Skeletal muscle tissue (tissue), 4 donors: ENCODE measurements around the gene HSF5. TPM values are rescaled to one million over a fixed set of nuclear protein-coding genes. Genes with fewer than 3 reads are reported as not detected.

Source experiments
- H3K27ac ChIP-seq: one replicate; pipeline ENCODE4 v1.7.0; 2013; ENCODE audit warnings: mild to moderate bottlenecking, low read depth, low read length, inconsistent platforms
- H3K27me3 ChIP-seq, 3 donors: one replicate each; pipeline ENCODE4 v1.7.0; 2013; ENCODE audit warnings: low read length in 3 of 3; ENCODE audit not compliant: control insufficient read depth in 3 of 3, insufficient read depth in 3 of 3
- H3K36me3 ChIP-seq, 3 donors: one replicate each; pipeline ENCODE4 v1.7.0; 2013; ENCODE audit warnings: low read length in 3 of 3; ENCODE audit not compliant: control insufficient read depth in 3 of 3, insufficient read depth in 3 of 3
- H3K4me1 ChIP-seq, 3 donors: one replicate each; pipeline ENCODE4 v1.7.0; 2013; ENCODE audit warnings: low read length in 3 of 3, mild to moderate bottlenecking in 3 of 3; ENCODE audit not compliant: control insufficient read depth in 3 of 3, insufficient read depth in 3 of 3
- H3K4me3 ChIP-seq, 3 donors: one replicate each; pipeline ENCODE4 v1.7.0; 2013; ENCODE audit warnings: low read length in 3 of 3
- H3K9ac ChIP-seq, 3 donors: one replicate each; pipeline ENCODE4 v1.7.0; 2013; ENCODE audit warnings: low read length in 3 of 3, mild to moderate bottlenecking in 3 of 3, moderate library complexity in 2 of 3, low read depth in 1 of 3
- H3K9me3 ChIP-seq, 3 donors: one replicate each; pipeline ENCODE4 v1.7.0; 2013; ENCODE audit warnings: low read length in 3 of 3; ENCODE audit not compliant: control insufficient read depth in 3 of 3
- total RNA-seq: library from RNA; depleted of rRNA; stranded (reverse); fragments of >200 nt; gene quantifications from one replicate; pipeline ENCODE4 v1.2.3, GENCODE V29; 2014
- donor health status: Osteomylitis.

The HSF5 gene
- total RNA-seq, 1 donor from 2014 or later = under 0.01 TPM

DNA sequence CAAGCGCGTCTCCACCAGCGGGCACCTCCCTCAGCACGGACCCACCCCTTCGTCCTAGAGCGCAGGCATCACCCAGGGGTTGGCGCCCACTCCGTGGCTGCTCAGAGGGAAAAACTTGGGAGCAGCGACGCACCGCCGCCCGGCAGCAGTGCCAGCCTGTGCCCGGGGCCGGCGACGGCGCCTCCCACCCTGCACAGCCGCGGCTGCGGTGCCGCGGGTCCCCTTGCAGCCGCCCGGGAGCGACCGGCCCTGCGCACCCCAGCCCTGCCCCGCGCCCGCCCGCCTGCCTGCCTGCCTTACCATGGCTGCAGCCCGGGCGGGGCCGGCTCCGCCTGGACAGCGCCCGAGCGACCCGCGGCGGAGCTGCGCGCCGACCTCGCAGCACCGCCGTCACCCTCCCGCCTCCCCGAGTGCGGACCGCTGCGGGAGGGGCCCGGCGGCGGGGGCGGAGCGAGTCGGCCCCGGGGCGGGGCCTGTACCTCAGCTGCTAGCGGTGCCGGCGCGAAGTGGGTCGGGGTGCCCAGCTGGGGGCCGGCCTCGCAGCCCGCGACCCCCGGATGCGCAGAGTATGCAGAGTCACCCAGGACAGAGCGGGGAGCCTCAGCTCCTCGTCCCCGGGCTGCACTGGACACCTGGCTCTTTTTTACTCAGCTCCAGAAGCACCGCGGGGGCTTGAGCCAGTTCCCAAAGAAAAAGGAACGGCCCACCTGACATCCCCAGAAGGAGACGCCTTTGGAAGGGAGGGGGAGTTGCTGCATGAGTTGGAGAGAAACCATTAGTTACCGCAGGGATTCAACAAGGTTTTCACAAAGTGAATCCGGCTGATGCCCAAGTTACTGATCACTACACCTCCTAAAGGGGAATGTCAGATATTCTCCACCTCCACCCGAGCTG lies 43.7 kb upstream of the HSF5 start:
- H3K4me1 ChIP-seq = peaks cover 10 to 22% (median 19%) of the 10 kb centered on the region in 3 donors
- peak overlapping the region; percentile 0 for H3K27ac ChIP-seq
- peak overlapping the region; percentile 50 to 81 (median 72) for H3K9ac ChIP-seq

GRCh38 chr17:58531122-58531521 lies 42.9 kb upstream of the HSF5 start:
- Histone ChIP-seq H3K9me3 (no peaks in the 10 kb centered on the region), H3K4me1 (peaks cover 11 to 24% (median 22%) of the 10 kb centered on the region in 3 donors), H3K9ac (peak overlapping the region; percentile 11 to 81 (median 40)), H3K27ac (peak overlapping the region; percentile 0), H3K36me3 (no peaks in the 10 kb centered on the region), H3K27me3 (peaks cover 0 to 3% (median 0%) of the 10 kb centered on the region in 3 donors), H3K4me3 (peak overlapping the region; percentile 48 to 77 (median 74))

More for the DNA sequence above, 43.7 kb upstream of the HSF5 start:
- peak overlapping the region; percentile 59 to 77 (median 74) for H3K4me3 ChIP-seq
- no peaks in the 10 kb centered on the region for H3K36me3 ChIP-seq
- H3K27me3 ChIP-seq = peaks cover 0 to 3% (median 3%) of the 10 kb centered on the region in 3 donors
- H3K9me3 ChIP-seq = no peaks in the 10 kb centered on the region

- Histone ChIP-seq H3K9ac (peak overlapping the region in 1 of 3 donors; percentile 81), H3K27ac (peak overlapping the region; percentile 0), H3K9me3 (no peaks in the 10 kb centered on the region), H3K27me3 (peaks cover 0 to 3% (median 0%) of the 10 kb centered on the region in 3 donors), H3K4me1 (peaks cover 15 to 27% (median 22%) of the 10 kb centered on the region in 3 donors), H3K4me3 (peak overlapping the region in 2 of 3 donors; percentile 48 to 77), H3K36me3 (no peaks in the 10 kb centered on the region)
These were observed 42.4 kb upstream of the HSF5 start for GRCh38 chr17:58530655-58531054.

GRCh38 chr17:58529275-58529674 lies 41.1 kb upstream of the HSF5 start:
- H3K4me3 ChIP-seq = no peak overlapping the region
- H3K4me1 ChIP-seq = peaks cover 22 to 33% (median 30%) of the 10 kb centered on the region in 3 donors
- H3K9ac ChIP-seq = no peak overlapping the region

DNA sequence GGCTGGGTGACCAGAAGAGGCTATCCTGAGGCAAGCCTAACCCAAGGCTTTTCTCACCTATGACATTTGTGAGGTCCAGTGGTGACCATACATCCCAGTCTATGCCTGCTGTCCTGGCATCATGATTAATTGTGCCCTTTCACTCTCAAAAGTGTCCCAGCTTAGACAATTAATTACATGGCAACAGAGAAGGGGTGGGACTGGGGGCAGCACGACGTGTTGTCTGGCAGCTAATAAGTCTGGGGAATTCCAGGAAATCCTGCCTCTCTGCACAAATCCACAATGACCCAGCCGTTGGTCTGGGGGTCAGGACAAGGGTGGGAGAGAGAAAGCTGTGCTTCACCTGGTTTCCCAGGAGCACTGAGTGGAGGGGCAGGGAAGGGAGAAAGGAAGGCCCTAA lies 40.2 kb upstream of the HSF5 start:
- Histone ChIP-seq H3K9ac (peak overlapping the region in 2 of 3 donors; percentile 25 to 55), H3K27me3 (no peaks in the 10 kb centered on the region), H3K27ac (peak overlapping the region; percentile 38)

More at GRCh38 chr17:58529275-58529674, 41.1 kb upstream of the HSF5 start:
- Histone ChIP-seq H3K27me3 (no peaks in the 10 kb centered on the region), H3K27ac (peak overlapping the region; percentile 22), H3K9me3 (no peaks in the 10 kb centered on the region), H3K36me3 (no peaks in the 10 kb centered on the region)

GRCh38 chr17:58527949-58528348 lies 39.7 kb upstream of the HSF5 start:
- Histone ChIP-seq H3K27ac (peak overlapping the region; percentile 36), H3K27me3 (no peaks in the 10 kb centered on the region), H3K4me3 (peak overlapping the region in 1 of 3 donors; percentile 14), H3K4me1 (peaks cover 22 to 30% (median 30%) of the 10 kb centered on the region in 3 donors), H3K36me3 (no peaks in the 10 kb centered on the region), H3K9me3 (no peaks in the 10 kb centered on the region), H3K9ac (peak overlapping the region in 1 of 3 donors; percentile 25)

More for the DNA sequence above, 40.2 kb upstream of the HSF5 start:
- no peaks in the 10 kb centered on the region for H3K36me3 ChIP-seq
- no peaks in the 10 kb centered on the region for H3K9me3 ChIP-seq
- H3K4me1 ChIP-seq = peaks cover 22 to 30% (median 30%) of the 10 kb centered on the region in 3 donors
- H3K4me3 ChIP-seq = peak overlapping the region in 2 of 3 donors; percentile 35 to 48

GRCh38 chr17:58527306-58527705 lies 39.1 kb upstream of the HSF5 start:
- H3K36me3 ChIP-seq = no peaks in the 10 kb centered on the region
- H3K27ac ChIP-seq = peak overlapping the region; percentile 2
- H3K27me3 ChIP-seq = no peaks in the 10 kb centered on the region
- H3K4me1 ChIP-seq = peaks cover 21 to 26% (median 26%) of the 10 kb centered on the region in 3 donors
- H3K4me3 ChIP-seq = no peak overlapping the region
- no peaks in the 10 kb centered on the region for H3K9me3 ChIP-seq
- H3K9ac ChIP-seq = no peak overlapping the region

DNA sequence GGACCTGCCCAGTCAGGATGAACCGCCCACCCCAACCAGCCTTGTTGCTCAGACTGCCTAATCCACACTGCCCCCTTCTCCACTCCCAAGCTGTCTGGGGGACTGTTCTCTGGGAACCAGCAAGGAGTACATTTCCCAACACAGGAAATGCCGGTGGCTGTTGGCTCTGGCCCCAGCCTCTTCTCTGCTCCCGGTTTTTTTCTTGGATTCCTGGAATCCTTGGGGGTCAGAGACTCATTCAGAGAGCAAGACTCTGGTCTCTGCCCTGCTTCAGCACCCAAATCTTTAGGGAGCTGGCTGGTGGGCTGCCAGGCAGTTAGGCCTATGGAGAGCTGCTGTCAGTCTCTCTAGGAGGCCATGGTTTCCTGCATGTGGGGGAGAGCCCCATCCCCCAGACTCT lies 37.0 kb upstream of the HSF5 start:
- H3K27ac ChIP-seq = peak overlapping the region; percentile 58
- no peaks in the 10 kb centered on the region for H3K36me3 ChIP-seq
- H3K9ac ChIP-seq = no peak overlapping the region
- H3K27me3 ChIP-seq = no peaks in the 10 kb centered on the region
- peaks cover 19 to 24% (median 21%) of the 10 kb centered on the region in 3 donors for H3K4me1 ChIP-seq
- peak overlapping the region in 1 of 3 donors; percentile 8 for H3K4me3 ChIP-seq
- no peaks in the 10 kb centered on the region for H3K9me3 ChIP-seq

DNA sequence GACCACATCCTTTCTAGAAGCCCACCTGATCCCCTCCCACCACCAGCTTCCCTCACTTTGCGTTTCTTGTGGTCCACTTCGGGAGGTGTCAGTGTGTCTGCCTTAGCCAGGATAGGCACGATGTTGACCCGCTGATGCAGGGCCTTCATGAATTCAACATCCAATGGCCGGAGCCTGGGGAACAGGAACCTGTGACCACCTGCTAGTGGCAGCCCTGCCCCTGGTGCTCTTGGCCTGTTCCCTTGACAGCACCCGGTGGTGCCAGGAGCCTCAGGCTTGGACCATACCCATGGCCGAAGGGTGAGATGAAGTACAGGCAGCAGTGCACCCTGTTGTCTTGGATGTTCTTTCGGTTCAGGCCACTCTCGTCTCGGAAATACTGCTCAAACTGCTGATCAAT lies 33.5 kb upstream of the HSF5 start:
- H3K4me3 ChIP-seq = no peak overlapping the region
- H3K9ac ChIP-seq = no peak overlapping the region
- H3K36me3 ChIP-seq = peaks cover 0 to 2% (median 0%) of the 10 kb centered on the region in 3 donors
- no peaks in the 10 kb centered on the region for H3K9me3 ChIP-seq
- H3K27ac ChIP-seq = no peak overlapping the region
- peaks cover 22 to 32% (median 27%) of the 10 kb centered on the region in 3 donors for H3K4me1 ChIP-seq
- H3K27me3 ChIP-seq = no peaks in the 10 kb centered on the region
